HG02678 (cell line): ENCODE results near the gene MANF.

Experiments used
- ATAC-seq: cut with Tn5 transposase; IDR thresholded peaks from one replicate; pipeline ENCODE4 v1.9.1; 2021; ENCODE audit warnings: mild to moderate bottlenecking, moderate library complexity; ENCODE audit not compliant: unreplicated experiment

The MANF gene

GRCh38 chr3:51388286-51389029, 3.4 kb downstream of the MANF start:
- no peak for ATAC-seq

DNA sequence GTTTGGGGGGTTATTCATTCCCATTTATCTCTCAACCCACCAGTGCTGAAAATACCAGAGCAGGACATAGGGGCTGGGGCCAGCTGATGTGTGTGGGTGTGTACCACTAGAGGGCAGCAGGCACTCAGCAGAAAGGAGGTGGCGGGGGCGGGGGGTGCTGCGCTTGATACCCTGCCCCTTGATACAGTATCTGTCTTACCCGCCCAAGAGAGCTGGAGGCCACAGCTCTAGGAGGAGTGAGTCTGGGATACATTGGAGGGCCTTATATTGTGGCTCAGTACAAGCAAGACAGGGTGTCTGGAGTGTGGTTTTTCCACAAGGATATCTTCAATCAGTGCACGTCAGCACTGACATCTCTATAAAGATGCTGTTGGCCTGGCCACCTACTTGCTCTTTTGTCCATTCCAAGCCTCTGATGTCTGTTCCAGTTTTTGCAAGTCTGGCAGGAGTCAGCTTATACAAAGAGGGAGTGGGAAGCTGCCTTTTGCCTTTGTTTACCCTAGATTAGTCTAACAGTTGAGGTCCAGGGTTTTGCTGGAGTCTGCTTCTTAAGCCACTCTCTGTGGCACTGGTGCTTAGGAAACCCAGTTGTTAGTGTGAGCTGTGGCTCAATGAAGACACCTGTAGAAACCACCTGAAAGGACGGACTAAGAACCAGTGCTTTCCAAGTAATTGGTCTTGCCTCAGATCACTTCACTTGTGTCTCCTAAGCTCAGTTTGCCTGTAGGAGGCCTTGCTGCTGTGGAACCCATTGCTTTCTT, 4.5 kb downstream of the MANF start:
- no peak for ATAC-seq

DNA sequence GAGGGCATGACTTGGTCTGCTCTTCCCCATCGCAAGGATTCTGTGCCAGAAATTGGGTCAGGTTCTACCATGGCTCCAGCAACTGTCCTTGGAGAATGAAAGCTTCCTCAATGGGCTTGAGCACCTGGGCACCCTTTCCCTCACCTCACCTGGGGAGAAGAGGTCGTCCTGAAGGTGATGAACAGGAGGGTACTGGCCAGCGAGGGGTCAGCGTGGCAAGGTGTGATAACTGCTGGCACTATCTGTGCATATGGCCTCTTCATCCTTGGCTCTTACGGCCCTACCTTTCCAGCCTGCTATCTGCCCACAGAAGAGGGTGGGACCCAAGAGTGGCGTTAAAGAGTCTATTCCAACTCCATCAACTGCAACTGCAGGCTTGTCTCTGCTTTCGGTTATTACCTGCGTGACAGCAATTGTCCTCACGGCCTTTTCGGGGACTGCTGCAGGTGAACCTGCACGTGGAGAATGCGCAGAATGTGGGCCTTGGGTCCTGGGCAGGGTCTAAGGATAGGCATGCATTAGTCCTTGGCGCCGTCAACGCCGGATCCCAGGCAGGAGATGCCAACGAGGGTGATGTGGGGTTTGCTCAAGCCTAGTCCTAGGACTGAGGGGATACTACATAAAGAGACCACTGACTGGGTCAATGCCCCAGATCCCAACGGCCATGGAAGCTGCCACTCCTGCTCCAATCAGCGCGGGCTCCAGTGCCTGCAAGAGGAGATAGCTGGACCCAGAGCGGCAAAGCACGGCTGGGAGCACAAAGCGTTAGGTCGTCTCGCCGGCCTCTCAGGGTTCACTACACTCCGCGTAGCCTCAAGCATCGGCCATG, 5.4 kb downstream of the MANF start:
- ATAC-seq = peak; percentile 2

DNA sequence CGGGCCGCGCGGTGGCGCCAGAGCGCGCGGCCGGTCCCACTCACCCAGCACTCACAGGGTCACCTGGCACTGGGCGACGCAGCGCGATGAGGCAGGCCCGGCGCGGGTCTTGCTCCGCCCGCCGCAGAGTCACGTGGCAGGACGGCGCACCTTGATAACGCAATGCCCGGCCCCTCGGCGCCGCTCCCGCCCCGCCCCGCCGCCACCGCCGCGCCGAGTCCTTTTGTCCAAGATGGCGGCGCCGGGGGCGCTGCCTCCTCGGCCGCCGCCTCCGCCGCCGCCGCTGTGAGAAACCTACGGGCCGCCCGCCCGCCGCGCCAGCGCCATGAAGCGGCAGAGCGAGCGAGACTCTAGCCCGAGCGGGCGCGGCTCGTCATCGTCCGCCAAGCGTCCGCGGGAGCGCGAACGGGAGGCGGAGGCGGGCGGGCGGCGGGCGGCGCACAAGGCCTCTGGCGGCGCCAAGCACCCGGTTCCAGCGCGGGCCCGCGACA, 6.0 kb downstream of the MANF start, which contains the start of gene RBM15B:
TSS of gene RBM15B (plus strand) at position 211 of the 491 bp plus-strand sequence. CDS start at position 326, 115 bp downstream.
- ATAC-seq = peak; percentile 91

GRCh38 chr3:51391566-51392354, 6.7 kb downstream of the MANF start:
- ATAC-seq = peak; percentile 11

DNA sequence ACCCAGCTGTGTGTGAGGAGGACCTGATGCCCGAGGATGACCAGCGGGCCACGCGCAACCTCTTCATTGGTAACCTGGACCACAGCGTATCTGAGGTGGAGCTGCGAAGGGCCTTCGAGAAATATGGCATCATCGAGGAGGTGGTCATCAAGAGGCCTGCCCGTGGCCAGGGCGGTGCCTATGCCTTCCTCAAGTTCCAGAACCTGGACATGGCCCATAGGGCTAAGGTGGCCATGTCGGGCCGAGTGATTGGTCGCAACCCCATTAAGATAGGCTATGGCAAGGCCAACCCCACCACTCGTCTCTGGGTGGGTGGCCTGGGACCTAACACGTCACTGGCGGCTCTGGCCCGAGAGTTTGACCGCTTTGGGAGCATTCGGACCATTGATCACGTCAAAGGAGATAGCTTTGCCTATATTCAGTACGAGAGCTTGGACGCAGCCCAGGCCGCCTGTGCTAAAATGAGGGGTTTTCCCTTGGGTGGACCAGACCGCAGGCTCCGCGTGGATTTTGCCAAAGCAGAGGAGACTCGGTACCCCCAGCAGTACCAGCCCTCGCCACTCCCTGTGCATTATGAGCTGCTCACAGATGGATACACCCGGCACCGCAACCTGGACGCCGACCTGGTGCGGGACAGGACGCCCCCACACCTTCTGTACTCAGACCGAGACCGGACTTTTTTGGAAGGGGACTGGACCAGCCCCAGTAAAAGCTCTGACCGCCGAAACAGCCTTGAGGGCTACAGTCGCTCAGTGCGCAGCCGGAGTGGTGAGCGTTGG, 7.5 kb downstream of the MANF start:
- ATAC-seq = no peak

DNA sequence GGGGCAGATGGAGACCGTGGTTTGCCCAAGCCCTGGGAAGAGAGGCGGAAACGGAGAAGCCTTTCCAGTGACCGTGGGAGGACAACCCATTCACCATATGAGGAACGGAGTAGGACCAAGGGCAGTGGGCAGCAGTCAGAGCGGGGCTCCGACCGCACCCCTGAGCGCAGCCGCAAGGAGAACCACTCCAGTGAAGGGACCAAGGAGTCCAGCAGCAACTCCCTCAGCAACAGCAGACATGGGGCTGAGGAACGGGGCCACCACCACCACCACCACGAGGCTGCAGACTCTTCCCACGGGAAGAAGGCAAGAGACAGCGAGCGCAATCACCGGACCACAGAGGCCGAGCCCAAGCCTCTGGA, 8.0 kb downstream of the MANF start:
- ATAC-seq = no peak

GRCh38 chr3:51393564-51393963, 8.5 kb downstream of the MANF start:
- no peak for ATAC-seq

DNA sequence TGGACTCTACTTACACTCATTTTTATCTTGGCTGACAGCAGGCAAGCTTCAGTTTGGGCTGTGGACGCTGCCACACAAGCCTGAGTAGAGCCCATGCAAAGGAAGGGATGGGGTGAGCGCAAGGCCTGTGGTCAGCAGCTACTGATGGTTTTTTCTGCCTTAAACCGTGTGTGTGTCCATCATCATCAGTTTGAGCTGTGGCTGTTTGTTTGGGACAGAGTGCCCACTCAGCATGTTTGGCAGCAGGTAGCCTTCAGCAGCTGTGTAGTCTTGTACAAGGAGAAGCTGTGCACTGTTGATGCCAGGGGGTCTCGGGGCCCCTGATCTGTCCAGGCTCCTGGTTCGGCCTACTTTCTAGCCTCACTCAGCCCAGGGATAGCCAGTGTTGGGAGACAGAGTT, 9.4 kb downstream of the MANF start:
- no peak for ATAC-seq

DNA sequence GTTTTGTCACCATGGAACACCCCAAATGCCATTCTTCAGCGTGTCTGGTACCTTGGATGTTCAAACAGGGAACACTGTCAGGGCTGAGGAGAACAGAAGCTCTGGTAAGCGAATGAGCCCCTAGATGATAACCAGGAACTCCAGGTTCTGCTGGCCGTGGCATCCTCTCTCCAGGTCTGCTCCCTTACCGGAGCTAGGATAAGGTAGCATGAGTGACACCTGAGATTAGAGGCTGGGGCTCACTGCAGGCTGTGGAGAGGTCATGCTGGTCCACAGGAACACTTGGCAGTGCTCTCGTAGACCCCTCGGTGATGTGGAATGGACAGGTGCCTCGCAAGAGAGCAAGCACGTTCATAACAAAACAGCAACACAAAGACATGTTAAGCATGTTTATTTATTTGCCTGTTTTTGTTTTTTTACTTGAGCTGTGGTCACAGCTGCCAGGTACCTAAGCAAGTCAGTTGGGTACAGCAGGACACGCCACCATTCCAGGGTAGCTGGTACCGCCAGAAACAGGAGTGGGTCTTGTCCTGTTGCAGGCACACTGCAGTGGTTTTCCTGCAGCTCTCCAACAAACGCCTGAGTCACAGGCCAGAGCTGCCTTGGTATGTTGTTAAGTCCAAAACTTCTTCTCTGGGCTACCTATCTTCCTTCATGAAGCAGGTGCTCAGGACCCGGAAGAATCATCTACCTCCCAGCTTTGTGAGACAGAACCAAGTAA, 10.6 kb downstream of the MANF start:
- ATAC-seq = no peak

GRCh38 chr3:51396401-51396800, 11.3 kb downstream of the MANF start:
- ATAC-seq = no peak

DNA sequence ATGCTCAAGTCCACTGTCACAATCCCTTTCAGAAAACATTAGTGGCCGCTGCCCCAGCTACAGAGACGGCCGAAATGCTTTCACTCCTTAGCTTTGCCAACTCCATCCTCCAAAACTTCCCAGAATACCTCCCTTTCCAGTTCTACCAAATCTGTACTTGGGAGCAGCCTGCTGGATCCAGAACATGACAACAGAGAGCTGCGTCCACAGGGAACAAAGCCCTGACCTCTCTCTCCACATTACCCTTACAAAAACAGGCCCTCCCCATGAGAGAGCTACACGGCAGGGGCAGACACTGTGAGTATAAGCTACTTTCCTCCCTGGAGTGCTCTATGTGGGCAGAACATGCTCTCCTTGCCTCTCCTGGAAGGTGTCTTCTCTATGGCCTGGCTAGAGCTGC, 12.3 kb downstream of the MANF start:
- no peak for ATAC-seq

- ATAC-seq = no peak
These were observed 13.7 kb downstream of the MANF start for GRCh38 chr3:51398595-51399310.

DNA sequence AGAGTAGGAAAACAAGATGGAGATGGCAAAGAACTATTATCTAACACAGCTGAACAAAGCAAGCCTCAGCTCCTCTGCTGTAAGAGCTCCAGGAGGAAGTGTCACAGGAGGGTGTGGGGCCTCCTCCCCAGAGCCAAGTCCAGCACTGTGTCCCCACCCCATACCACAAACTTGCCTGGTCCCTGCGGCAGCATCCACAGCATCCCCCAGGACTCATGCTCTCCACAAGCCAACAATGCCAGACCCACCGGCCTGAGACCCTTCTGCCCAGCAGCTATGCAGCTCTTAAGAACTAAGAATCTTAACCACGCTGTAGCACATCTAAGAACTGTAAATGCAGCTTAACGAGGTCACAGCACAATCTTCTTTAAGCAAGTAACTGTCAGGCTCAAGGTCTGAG, 15.1 kb downstream of the MANF start:
- ATAC-seq = no peak

DNA sequence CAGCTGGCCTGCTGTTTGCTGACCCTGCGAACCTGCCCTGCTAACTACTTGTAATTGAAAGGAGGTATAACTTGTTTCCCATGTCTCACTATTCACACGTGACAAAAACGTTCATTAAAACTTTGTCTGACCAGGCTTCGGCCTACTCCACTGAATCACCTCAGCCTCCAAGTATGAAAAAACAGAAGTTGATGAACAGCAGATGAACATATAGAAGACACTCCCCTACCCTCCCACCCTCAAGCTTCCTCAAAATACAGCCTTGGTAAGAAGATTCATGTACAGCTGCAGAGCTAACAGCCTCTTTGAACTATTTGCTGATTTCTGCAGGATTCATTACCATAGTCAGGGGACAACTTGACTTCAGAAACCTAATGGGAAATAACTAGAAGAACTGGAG, 16.6 kb downstream of the MANF start:
- ATAC-seq = no peak

GRCh38 chr3:51403675-51404074, 18.6 kb downstream of the MANF start:
- no peak for ATAC-seq

GRCh38 chr3:51408021-51408420, 22.9 kb downstream of the MANF start:
- ATAC-seq = no peak

GRCh38 chr3:51408813-51409212, 23.7 kb downstream of the MANF start:
- ATAC-seq = no peak
